ENCODE results near the gene MPRIP.
"Not testable (repeated sequence)": the region's sequence is repeated elsewhere in the genome, so short reads cannot be mapped to it uniquely, and the experiment has no call there.

MPRIP gene

DNA sequence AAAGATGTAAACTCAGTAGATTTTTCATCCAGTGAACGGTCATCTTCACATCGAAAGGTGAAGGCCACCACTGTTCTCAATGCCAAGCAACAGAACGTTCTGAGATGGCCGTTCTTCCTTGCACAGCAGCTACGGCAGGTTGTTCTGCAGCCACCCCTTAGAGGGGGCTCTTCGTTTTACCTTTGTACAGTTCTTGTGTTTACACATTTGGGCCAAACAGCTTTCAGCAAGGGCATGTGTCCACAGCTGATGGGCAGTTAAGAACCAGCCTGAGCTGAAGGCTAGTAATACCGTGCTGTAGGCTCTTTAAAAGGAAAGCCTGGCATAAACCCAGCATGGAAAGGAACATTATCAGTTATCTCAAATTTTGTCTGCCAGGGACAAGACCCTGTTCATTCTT, 147.9 kb downstream of the MPRIP start:
- TF ChIP-seq ISL1 (CRISPR knock-in tag; IDR thresholded peaks at IDR 0.05) (no peak), ARNTL (CRISPR knock-in tag; IDR thresholded peaks at IDR 0.05; ENCODE audit: borderline replicate concordance, low read depth) (no peak), BACH2 (CRISPR knock-in tag; IDR thresholded peaks at IDR 0.05; ENCODE audit: borderline replicate concordance) (no peak), ZNF8 (CRISPR knock-in tag; IDR thresholded peaks at IDR 0.05) (no peak), ZNF70 (CRISPR knock-in tag; IDR thresholded peaks at IDR 0.05) (no peak), CSDC2 (CRISPR knock-in tag; IDR thresholded peaks at IDR 0.05) (no peak), ZFP30 (CRISPR knock-in tag; IDR thresholded peaks at IDR 0.05) (no peak), TCF4 (CRISPR knock-in tag; IDR thresholded peaks at IDR 0.05; ENCODE audit: borderline replicate concordance) (no peak), ZNF565 (CRISPR knock-in tag; conservative IDR thresholded peaks at IDR 0.05; ENCODE audit: low read depth) (no peak), TOX (CRISPR knock-in tag; IDR thresholded peaks at IDR 0.05; ENCODE audit: borderline replicate concordance) (no peak)
- TF ChIP-seq, protein P1, sequence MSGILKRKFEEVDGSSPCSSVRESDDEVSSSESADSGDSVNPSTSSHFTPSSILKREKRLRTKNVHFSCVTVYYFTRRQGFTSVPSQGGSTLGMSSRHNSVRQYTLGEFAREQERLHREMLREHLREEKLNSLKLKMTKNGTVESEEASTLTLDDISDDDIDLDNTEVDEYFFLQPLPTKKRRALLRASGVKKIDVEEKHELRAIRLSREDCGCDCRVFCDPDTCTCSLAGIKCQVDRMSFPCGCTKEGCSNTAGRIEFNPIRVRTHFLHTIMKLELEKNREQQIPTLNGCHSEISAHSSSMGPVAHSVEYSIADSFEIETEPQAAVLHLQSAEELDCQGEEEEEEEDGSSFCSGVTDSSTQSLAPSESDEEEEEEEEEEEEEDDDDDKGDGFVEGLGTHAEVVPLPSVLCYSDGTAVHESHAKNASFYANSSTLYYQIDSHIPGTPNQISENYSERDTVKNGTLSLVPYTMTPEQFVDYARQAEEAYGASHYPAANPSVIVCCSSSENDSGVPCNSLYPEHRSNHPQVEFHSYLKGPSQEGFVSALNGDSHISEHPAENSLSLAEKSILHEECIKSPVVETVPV (CRISPR knock-in tag; IDR thresholded peaks at IDR 0.05), result no peak
- TF ChIP-seq, protein P2, sequence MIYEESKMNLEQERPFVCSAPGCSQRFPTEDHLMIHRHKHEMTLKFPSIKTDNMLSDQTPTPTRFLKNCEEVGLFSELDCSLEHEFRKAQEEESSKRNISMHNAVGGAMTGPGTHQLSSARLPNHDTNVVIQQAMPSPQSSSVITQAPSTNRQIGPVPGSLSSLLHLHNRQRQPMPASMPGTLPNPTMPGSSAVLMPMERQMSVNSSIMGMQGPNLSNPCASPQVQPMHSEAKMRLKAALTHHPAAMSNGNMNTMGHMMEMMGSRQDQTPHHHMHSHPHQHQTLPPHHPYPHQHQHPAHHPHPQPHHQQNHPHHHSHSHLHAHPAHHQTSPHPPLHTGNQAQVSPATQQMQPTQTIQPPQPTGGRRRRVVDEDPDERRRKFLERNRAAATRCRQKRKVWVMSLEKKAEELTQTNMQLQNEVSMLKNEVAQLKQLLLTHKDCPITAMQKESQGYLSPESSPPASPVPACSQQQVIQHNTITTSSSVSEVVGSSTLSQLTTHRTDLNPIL (CRISPR knock-in tag; IDR thresholded peaks at IDR 0.05; ENCODE audit: low read depth), result no peak
- TF ChIP-seq, protein P3, sequence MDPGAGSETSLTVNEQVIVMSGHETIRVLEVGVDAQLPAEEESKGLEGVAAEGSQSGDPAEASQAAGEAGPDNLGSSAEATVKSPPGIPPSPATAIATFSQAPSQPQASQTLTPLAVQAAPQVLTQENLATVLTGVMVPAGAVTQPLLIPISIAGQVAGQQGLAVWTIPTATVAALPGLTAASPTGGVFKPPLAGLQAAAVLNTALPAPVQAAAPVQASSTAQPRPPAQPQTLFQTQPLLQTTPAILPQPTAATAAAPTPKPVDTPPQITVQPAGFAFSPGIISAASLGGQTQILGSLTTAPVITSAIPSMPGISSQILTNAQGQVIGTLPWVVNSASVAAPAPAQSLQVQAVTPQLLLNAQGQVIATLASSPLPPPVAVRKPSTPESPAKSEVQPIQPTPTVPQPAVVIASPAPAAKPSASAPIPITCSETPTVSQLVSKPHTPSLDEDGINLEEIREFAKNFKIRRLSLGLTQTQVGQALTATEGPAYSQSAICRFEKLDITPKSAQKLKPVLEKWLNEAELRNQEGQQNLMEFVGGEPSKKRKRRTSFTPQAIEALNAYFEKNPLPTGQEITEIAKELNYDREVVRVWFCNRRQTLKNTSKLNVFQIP (CRISPR knock-in tag; IDR thresholded peaks at IDR 0.05; ENCODE audit: borderline replicate concordance, low read depth), result no peak
- ATAC-seq, result no peak

DNA sequence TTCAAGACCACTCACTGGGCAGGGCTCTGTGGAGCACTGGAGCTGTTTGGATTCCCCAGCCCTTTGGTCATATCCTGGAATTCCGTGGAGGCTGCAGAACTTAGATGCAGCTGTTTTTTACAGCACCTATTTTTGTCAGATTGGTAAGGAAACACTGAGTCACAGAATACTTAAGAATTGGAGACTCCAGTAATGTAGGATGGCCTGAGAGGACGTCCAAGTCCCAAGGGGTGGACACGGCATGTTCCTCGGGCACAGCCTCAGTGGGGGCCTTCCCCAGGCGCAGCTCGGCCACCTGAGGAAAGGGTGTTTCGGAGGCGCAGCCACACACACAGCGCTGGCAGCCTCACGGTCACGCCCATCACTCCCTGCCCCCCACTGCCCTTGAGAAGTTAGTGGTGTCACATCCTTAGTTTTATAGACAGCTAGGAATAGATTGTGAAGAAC, 149.1 kb downstream of the MPRIP start:
- peak; percentile 73 for ATAC-seq
- TF ChIP-seq GLIS3 (CRISPR knock-in tag; IDR thresholded peaks at IDR 0.05) (no peak), TOX (CRISPR knock-in tag; IDR thresholded peaks at IDR 0.05; ENCODE audit: borderline replicate concordance) (no peak), ZNF70 (CRISPR knock-in tag; IDR thresholded peaks at IDR 0.05) (peak; percentile 46; the same call in 1 of the 2 replicates)

DNA sequence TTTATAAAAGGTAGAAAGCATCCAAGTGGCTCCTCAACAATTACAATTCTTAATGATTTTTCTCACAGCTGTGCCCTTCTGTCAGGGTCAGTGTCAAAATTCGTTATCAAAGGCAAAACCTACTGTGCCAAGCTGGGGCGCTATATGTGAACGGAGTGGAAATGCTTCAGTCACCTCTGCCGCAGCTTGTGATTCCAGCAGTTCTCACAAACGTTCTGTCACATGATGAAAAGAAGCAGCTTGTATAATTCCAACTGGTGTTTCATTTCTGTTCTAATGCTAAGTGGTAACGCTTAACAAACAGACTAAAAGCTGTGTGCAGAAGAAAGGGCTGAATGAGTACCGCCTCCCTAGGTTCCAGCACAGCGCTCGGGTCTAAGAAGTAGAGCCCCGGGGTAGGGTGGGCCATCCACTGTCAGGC, 149.7 kb downstream of the MPRIP start:
- no peak for TF ChIP-seq ISL1 (CRISPR knock-in tag; IDR thresholded peaks at IDR 0.05)
- no peak for TF ChIP-seq BACH2 (CRISPR knock-in tag; IDR thresholded peaks at IDR 0.05; ENCODE audit: borderline replicate concordance)
- no peak for TF ChIP-seq OSR1 (CRISPR knock-in tag; IDR thresholded peaks at IDR 0.05)
- TF ChIP-seq, protein P4, sequence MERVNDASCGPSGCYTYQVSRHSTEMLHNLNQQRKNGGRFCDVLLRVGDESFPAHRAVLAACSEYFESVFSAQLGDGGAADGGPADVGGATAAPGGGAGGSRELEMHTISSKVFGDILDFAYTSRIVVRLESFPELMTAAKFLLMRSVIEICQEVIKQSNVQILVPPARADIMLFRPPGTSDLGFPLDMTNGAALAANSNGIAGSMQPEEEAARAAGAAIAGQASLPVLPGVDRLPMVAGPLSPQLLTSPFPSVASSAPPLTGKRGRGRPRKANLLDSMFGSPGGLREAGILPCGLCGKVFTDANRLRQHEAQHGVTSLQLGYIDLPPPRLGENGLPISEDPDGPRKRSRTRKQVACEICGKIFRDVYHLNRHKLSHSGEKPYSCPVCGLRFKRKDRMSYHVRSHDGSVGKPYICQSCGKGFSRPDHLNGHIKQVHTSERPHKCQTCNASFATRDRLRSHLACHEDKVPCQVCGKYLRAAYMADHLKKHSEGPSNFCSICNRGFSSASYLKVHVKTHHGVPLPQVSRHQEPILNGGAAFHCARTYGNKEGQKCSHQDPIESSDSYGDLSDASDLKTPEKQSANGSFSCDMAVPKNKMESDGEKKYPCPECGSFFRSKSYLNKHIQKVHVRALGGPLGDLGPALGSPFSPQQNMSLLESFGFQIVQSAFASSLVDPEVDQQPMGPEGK (CRISPR knock-in tag; IDR thresholded peaks at IDR 0.05; ENCODE audit: borderline replicate concordance), result no peak
- TF ChIP-seq, protein P5, sequence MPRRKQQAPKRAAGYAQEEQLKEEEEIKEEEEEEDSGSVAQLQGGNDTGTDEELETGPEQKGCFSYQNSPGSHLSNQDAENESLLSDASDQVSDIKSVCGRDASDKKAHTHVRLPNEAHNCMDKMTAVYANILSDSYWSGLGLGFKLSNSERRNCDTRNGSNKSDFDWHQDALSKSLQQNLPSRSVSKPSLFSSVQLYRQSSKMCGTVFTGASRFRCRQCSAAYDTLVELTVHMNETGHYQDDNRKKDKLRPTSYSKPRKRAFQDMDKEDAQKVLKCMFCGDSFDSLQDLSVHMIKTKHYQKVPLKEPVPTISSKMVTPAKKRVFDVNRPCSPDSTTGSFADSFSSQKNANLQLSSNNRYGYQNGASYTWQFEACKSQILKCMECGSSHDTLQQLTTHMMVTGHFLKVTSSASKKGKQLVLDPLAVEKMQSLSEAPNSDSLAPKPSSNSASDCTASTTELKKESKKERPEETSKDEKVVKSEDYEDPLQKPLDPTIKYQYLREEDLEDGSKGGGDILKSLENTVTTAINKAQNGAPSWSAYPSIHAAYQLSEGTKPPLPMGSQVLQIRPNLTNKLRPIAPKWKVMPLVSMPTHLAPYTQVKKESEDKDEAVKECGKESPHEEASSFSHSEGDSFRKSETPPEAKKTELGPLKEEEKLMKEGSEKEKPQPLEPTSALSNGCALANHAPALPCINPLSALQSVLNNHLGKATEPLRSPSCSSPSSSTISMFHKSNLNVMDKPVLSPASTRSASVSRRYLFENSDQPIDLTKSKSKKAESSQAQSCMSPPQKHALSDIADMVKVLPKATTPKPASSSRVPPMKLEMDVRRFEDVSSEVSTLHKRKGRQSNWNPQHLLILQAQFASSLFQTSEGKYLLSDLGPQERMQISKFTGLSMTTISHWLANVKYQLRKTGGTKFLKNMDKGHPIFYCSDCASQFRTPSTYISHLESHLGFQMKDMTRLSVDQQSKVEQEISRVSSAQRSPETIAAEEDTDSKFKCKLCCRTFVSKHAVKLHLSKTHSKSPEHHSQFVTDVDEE (CRISPR knock-in tag; IDR thresholded peaks at IDR 0.05), result no peak
- no peak for TF ChIP-seq ZNF565 (CRISPR knock-in tag; conservative IDR thresholded peaks at IDR 0.05; ENCODE audit: low read depth)
- TF ChIP-seq GLIS3 (CRISPR knock-in tag; IDR thresholded peaks at IDR 0.05), result no peak
- no peak for TF ChIP-seq ARNTL (CRISPR knock-in tag; IDR thresholded peaks at IDR 0.05; ENCODE audit: borderline replicate concordance, low read depth)
- TF ChIP-seq PPARA (CRISPR knock-in tag; IDR thresholded peaks at IDR 0.05; ENCODE audit: borderline replicate concordance), result no peak
- TF ChIP-seq ZC3H10 (CRISPR knock-in tag; IDR thresholded peaks at IDR 0.05), result no peak
- no peak for TF ChIP-seq CSDC2 (CRISPR knock-in tag; IDR thresholded peaks at IDR 0.05)
- no peak for ATAC-seq

DNA sequence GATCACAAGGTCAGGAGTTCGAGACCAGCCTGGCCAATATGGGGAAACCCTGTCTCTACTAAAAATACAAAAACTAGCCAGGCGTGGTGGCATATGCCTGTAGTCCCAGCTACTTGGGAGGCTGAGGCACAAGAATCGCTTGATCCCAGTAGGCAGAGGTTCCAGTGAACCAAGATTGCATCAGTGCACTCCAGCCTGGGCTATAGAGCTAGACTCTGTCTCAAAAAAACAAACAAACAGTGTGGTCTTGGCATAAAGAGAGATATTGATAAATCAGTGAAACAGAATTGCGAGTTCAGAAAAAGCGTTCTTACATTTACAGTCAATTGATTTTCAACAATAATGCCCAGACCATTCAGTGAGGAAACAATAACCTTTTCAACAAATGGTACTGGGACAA, 153.2 kb downstream of the MPRIP start:
- ATAC-seq, result not testable (repeated sequence)

All from SK-N-SH treated with all-trans-retinoic acid at 6 μM for 48 hours (cell line).